ENCODE data around the gene YKT6.

YKT6 gene

GRCh38 chr7:44219371-44220045, 18.7 kb downstream of the YKT6 start:
- no peak for DNase-seq (ENCODE audit: low spot score)

- DNase-seq (ENCODE audit: low spot score) = no peak
Observed at GRCh38 chr7:44220046-44220357, 19.2 kb downstream of the YKT6 start.

- DNase-seq (ENCODE audit: low spot score) = no peak
Observed at GRCh38 chr7:44220358-44221112, 19.8 kb downstream of the YKT6 start.

GRCh38 chr7:44221231-44221791, 20.5 kb downstream of the YKT6 start:
- no peak for DNase-seq (ENCODE audit: low spot score)

GRCh38 chr7:44222074-44222473, 21.3 kb downstream of the YKT6 start:
- DNase-seq (ENCODE audit: low spot score) = no peak

GRCh38 chr7:44222776-44223261, 22.0 kb downstream of the YKT6 start:
- DNase-seq (ENCODE audit: low spot score) = no peak

GRCh38 chr7:44223362-44224079, 22.7 kb downstream of the YKT6 start:
- DNase-seq (ENCODE audit: low spot score) = no peak

- no peak for DNase-seq (ENCODE audit: low spot score)
Observed at GRCh38 chr7:44224080-44224973, 23.5 kb downstream of the YKT6 start.

- no peak for DNase-seq (ENCODE audit: low spot score)
Observed at GRCh38 chr7:44224974-44225565, 24.3 kb downstream of the YKT6 start.

GRCh38 chr7:44225566-44226395, 25.0 kb downstream of the YKT6 start:
- no peak for DNase-seq (ENCODE audit: low spot score)

- DNase-seq (ENCODE audit: low spot score) = no peak
Observed at GRCh38 chr7:44226396-44226753, 25.6 kb downstream of the YKT6 start.

- no peak for DNase-seq (ENCODE audit: low spot score)
Observed at GRCh38 chr7:44227911-44228310, 27.1 kb downstream of the YKT6 start.

GRCh38 chr7:44228571-44229350, 28.0 kb downstream of the YKT6 start:
- DNase-seq (ENCODE audit: low spot score) = no peak

- no peak for DNase-seq (ENCODE audit: low spot score)
Observed at GRCh38 chr7:44229546-44230105, 28.8 kb downstream of the YKT6 start.

- no peak for DNase-seq (ENCODE audit: low spot score)
Observed at GRCh38 chr7:44230286-44230685, 29.5 kb downstream of the YKT6 start.

- DNase-seq (ENCODE audit: low spot score) = no peak
Observed at GRCh38 chr7:44231088-44231487, 30.3 kb downstream of the YKT6 start.

GRCh38 chr7:44232396-44232795, 31.6 kb downstream of the YKT6 start:
- no peak for DNase-seq (ENCODE audit: low spot score)

GRCh38 chr7:44232901-44233715, 32.3 kb downstream of the YKT6 start:
- no peak for DNase-seq (ENCODE audit: low spot score)
